Peyer's patch (tissue), 4 donors: ENCODE results near the gene HHAT.

ENCODE experiments used
- POLR2A ChIP-seq, 2 donors: fragments of 450-650 bp; IDR thresholded peaks; one replicate each; pipeline ENCODE4 v1.5.1; 2017; ENCODE audit warnings: antibody characterized with exemption in 2 of 2, mild to moderate bottlenecking in 2 of 2, moderate library complexity in 2 of 2
- TF ChIP-seq, protein P1 (sequence below), 6 experiments: fragments of 450-650 bp in 4 of 6; fragments of 200-600 bp in 2 of 6; sonication (generic) in 1 of 6; IDR thresholded peaks; one replicate each; pipeline ENCODE4 v1.5.1; 2017 to 2019; ENCODE audit warnings: antibody characterized with exemption in 6 of 6, mild to moderate bottlenecking in 3 of 6, moderate library complexity in 1 of 6

DNA sequence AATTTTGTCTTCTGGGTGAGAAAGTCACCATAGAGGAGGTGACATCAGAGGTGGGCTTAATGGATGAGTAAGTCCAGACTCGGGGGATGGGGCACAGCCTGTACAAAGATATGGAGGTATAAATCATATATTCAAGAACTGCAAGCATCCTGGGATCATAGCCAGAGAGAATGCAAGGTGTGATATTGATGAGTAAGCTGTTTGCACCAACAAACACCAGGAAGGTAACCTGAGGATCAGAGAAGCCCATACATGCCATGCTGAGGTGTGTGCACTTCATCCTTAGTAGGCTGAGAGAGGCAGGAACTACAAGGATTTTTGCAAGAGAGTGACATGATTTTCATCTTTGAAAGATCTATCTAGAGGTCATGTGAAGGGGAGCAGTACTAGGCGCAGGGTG lies 306.4 kb downstream of the HHAT start:
- TF ChIP-seq, protein P1, sequence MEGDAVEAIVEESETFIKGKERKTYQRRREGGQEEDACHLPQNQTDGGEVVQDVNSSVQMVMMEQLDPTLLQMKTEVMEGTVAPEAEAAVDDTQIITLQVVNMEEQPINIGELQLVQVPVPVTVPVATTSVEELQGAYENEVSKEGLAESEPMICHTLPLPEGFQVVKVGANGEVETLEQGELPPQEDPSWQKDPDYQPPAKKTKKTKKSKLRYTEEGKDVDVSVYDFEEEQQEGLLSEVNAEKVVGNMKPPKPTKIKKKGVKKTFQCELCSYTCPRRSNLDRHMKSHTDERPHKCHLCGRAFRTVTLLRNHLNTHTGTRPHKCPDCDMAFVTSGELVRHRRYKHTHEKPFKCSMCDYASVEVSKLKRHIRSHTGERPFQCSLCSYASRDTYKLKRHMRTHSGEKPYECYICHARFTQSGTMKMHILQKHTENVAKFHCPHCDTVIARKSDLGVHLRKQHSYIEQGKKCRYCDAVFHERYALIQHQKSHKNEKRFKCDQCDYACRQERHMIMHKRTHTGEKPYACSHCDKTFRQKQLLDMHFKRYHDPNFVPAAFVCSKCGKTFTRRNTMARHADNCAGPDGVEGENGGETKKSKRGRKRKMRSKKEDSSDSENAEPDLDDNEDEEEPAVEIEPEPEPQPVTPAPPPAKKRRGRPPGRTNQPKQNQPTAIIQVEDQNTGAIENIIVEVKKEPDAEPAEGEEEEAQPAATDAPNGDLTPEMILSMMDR (IDR thresholded peaks at IDR 0.05): no peak
- TF ChIP-seq POLR2A (IDR thresholded peaks at IDR 0.05): no peak
